MM.1S (cell line): Measurements from ENCODE around the gene FGF8.
A peak's percentile ranks its signal among the peaks of the same experiment; 100 is the strongest.

Experiments used
- EZH2 ChIP-seq: fragments of 300-600 bp; sonication (generic); optimal IDR thresholded peaks from 2 replicates; pipeline ENCODE3; 2017; ENCODE audit warnings: low read depth, mild to moderate bottlenecking, antibody characterized with exemption, low read length, mixed read lengths
- EZH2phosphoT487 ChIP-seq: fragments of 300-600 bp; sonication (generic); IDR thresholded peaks from 2 replicates; pipeline ENCODE4 v1.6.1; 2018; ENCODE audit warnings: antibody characterized with exemption, low read length
- TF ChIP-seq, protein P1 (sequence below): fragments of 300-600 bp; sonication (generic); IDR thresholded peaks from 2 replicates; pipeline ENCODE4 v1.5.1; 2016; ENCODE audit warnings: antibody characterized with exemption, low read length, mixed read lengths

DNA sequence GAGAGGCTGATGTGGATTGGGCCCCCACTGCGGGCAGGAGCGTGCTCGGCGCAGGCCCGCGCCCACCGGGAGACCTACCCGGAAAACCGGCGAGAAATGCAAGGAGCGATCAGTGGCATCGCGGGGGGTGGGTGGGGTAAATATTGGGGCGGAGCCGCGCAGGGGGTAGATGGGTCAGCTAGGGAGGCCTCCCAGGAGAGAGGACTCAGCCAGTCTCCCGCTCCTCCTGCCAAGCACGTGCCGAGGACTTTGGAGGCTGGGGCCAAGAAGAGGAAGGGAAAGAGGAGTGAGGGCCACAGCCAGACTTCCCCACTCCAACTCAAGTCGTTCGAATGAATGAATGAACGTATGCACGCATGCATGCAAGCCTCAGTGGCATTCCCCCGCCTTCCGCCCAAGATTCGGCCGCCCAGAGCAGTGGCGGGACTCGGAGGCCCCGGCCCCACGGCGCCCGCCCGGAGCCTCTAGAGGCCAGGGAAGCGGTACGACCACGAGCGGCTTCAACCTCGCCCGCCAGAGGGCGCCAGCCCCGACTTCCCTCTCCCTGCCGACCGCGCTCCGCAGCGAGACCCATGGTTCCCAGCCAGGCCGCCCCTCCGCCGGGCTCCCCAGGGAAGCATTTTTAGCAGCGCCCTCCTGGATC lies 3.8 kb upstream of the FGF8 start:
- TF ChIP-seq, protein P1, sequence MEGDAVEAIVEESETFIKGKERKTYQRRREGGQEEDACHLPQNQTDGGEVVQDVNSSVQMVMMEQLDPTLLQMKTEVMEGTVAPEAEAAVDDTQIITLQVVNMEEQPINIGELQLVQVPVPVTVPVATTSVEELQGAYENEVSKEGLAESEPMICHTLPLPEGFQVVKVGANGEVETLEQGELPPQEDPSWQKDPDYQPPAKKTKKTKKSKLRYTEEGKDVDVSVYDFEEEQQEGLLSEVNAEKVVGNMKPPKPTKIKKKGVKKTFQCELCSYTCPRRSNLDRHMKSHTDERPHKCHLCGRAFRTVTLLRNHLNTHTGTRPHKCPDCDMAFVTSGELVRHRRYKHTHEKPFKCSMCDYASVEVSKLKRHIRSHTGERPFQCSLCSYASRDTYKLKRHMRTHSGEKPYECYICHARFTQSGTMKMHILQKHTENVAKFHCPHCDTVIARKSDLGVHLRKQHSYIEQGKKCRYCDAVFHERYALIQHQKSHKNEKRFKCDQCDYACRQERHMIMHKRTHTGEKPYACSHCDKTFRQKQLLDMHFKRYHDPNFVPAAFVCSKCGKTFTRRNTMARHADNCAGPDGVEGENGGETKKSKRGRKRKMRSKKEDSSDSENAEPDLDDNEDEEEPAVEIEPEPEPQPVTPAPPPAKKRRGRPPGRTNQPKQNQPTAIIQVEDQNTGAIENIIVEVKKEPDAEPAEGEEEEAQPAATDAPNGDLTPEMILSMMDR: peak; percentile 78
- TF ChIP-seq EZH2phosphoT487 (no peak), EZH2 (no peak)
